NCI-H187 treated with DMSO at 0.1 percent for 48 hours (cell line): ENCODE results near the gene ABTB1.
A peak's percentile ranks its signal among the peaks of the same experiment; 100 is the strongest.

Experiments used
- DNase-seq: peaks from one replicate; lab custom pipeline; 2025; lab: John Stamatoyannopoulos, UW

The ABTB1 gene

GRCh38 chr3:127672429-127673190 lies at the start of gene ABTB1:
ABTB1 (plus strand) TSS chr3:127672952; CDS start chr3:127673026, 74 bp downstream.
- peak; percentile 44 for DNase-seq

GRCh38 chr3:127624063-127624462 lies 48.7 kb upstream of the ABTB1 start:
- DNase-seq, result no peak

GRCh38 chr3:127625821-127626220 lies 46.9 kb upstream of the ABTB1 start:
- no peak for DNase-seq

- no peak for DNase-seq
These were observed 44.3 kb upstream of the ABTB1 start for GRCh38 chr3:127628426-127628787.

- no peak for DNase-seq
These were observed 43.8 kb upstream of the ABTB1 start, which contains the start of gene PODXL2 for GRCh38 chr3:127628788-127629466. PODXL2 (plus strand) TSS chr3:127629185; CDS start chr3:127629220, 35 bp downstream.

- no peak for DNase-seq
These were observed 43.0 kb upstream of the ABTB1 start for GRCh38 chr3:127629467-127630403.

GRCh38 chr3:127630811-127631714 lies 41.7 kb upstream of the ABTB1 start:
- DNase-seq, result peak; percentile 87

- no peak for DNase-seq
These were observed 40.5 kb upstream of the ABTB1 start for GRCh38 chr3:127632035-127632820.

- no peak for DNase-seq
These were observed 38.1 kb upstream of the ABTB1 start for GRCh38 chr3:127634653-127635052.

GRCh38 chr3:127637546-127637945 lies 35.2 kb upstream of the ABTB1 start:
- no peak for DNase-seq

GRCh38 chr3:127637971-127638370 lies 34.8 kb upstream of the ABTB1 start:
- DNase-seq, result no peak

GRCh38 chr3:127639173-127640041 lies 33.3 kb upstream of the ABTB1 start:
- DNase-seq, result no peak

- no peak for DNase-seq
These were observed 32.8 kb upstream of the ABTB1 start for GRCh38 chr3:127640042-127640355.

- no peak for DNase-seq
These were observed 27.9 kb upstream of the ABTB1 start for GRCh38 chr3:127644641-127645370.

- no peak for DNase-seq
These were observed 27.3 kb upstream of the ABTB1 start for GRCh38 chr3:127645371-127646015.

GRCh38 chr3:127646501-127647046 lies 26.2 kb upstream of the ABTB1 start:
- DNase-seq, result no peak

GRCh38 chr3:127647166-127647844 lies 25.4 kb upstream of the ABTB1 start:
- DNase-seq, result no peak

GRCh38 chr3:127647845-127648204 lies 24.9 kb upstream of the ABTB1 start:
- DNase-seq, result no peak
